ENCODE results near the gene MCF2L2.

The MCF2L2 gene

DNA sequence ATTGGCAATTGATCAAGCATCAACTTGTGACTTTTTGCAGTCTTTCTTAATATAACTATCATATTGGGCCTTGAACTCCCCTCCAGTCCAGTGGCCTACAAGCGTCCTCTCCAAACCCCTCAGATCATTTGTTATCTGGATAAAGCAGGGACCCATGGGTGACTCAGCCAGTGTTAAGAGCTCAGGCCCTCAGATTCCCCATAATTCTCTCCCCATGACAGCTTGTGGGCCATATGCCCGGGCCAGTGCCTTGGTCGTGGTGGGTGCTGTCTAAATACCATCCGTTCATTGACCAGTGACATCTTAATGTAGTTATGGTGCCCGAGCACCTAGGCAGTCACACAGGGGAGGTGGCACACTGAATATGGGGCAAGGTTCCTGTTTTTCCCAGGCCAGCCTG, 18.1 kb downstream of the MCF2L2 start:
- in situ Hi-C loops (cut with MboI; ENCODE audit: low sequenced_read_pairs) = no loop called here

- in situ Hi-C loops (cut with MboI; ENCODE audit: low sequenced_read_pairs) = no loop called here
Observed at GRCh38 chr3:183409219-183409618, 19.2 kb downstream of the MCF2L2 start.

GRCh38 chr3:183401678-183402077, 26.7 kb downstream of the MCF2L2 start:
- in situ Hi-C loops (cut with MboI; ENCODE audit: low sequenced_read_pairs) = no loop called here

GRCh38 chr3:183400352-183400751, 28.1 kb downstream of the MCF2L2 start:
- in situ Hi-C loops (cut with MboI; ENCODE audit: low sequenced_read_pairs) = no loop called here

GRCh38 chr3:183396662-183397391, 31.6 kb downstream of the MCF2L2 start:
- in situ Hi-C loops (cut with MboI; ENCODE audit: low sequenced_read_pairs) = loop anchor here (25.0 kb wide), 1 partner anchor 685 kb away; no protein-coding TSS in a partner anchor

- in situ Hi-C loops (cut with MboI; ENCODE audit: low sequenced_read_pairs) = loop anchor here (25.0 kb wide), 1 partner anchor 682 kb away; no protein-coding TSS in a partner anchor
Observed at GRCh38 chr3:183394150-183394549, 34.3 kb downstream of the MCF2L2 start.

DNA sequence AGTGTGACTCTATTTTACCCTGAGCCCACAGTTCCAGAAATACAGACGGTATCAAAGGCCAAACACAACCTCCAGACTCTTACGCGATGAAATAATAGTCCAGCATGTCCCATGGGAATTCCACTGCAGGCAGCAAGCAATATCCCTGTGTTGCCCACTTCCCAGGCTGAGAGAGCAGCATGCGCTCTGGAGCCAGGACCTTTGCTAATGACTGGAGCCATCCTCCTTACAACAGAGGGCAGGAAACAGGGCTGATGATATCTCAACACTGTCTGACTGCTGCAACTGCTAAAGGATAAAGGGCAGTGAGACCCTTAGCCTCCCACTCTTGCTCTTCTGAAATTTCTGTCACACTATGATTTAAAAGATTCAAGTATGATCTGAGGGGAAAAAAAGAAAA, 34.8 kb downstream of the MCF2L2 start:
- in situ Hi-C loops (cut with MboI; ENCODE audit: low sequenced_read_pairs) = loop anchor here (25.0 kb wide), 1 partner anchor 681 kb away; no protein-coding TSS in a partner anchor

GRCh38 chr3:183392186-183393034, 36.0 kb downstream of the MCF2L2 start:
- in situ Hi-C loops (cut with MboI; ENCODE audit: low sequenced_read_pairs) = loop anchor here (25.0 kb wide), 1 partner anchor 680 kb away; no protein-coding TSS in a partner anchor

DNA sequence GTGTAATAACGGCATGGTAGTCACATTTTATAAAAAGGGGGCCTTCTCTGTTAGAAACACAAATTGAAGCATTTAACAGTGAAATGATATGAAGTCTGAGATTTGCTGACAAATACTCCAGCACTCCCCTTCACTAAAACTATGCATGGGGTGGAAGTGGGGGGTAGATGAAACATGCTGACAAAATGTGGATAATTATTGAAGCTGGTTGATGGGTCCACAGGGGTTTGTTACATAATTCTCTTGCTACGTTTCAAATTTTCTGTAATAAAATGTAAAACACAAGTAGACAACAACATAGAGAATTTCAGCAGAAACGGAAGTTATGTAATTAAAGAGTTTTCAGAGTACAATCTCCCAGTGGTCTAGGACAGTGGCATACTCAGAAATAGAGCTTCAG, 37.0 kb downstream of the MCF2L2 start:
- in situ Hi-C loops (cut with MboI; ENCODE audit: low sequenced_read_pairs) = loop anchor here (25.0 kb wide), 1 partner anchor 679 kb away; no protein-coding TSS in a partner anchor

DNA sequence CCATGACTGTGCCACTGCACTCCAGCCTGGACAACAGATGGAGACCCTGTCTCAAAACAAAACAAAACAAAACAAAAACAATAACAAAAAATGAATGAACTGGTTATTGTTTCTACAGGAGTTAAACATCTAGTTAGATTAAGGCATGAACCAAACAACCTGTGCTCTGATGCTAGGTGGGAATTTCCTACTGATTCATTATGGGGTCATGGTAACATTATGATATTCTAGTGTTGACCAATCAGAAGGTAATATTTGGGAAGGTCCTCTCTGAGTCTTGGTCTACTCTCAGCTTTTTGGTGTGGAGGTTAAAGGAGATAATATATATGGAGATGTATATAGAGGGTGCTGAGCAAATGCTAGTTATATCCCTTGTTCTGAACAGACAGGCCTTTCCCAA, 37.6 kb downstream of the MCF2L2 start:
- in situ Hi-C loops (cut with MboI; ENCODE audit: low sequenced_read_pairs) = loop anchor here (25.0 kb wide), 1 partner anchor 679 kb away; no protein-coding TSS in a partner anchor

DNA sequence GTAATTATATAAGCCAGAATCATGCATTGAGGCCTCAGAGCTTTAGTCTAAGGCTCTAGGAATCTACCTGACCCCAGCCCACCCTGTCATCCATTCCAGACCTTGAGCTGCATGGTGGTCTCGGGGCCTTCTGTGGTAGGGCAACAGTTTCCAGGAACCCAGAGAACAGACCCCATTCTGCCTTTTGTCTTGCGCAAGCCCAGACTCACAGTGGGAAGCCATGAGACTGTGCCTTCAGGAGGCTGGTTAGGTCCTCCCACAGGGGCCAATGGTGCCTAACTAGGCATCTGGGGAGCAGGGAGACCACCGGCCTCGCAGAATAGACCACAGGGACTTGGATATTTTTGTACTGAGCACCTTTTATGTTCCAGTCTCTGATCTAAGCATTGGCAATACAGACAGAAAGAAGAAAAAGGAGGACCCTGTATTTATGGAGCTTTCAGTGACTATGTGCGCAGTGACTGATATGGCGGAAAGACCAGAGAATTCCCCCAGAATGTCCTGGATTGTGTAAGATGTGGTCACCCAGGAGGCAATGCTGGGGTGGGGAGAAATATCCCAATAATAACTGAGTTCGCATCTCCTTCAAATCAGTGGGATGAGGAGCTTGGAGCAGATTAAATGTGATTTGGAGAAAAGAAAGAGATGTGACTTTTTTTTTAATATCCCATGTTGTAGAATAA, 40.1 kb downstream of the MCF2L2 start:
- in situ Hi-C loops (cut with MboI; ENCODE audit: low sequenced_read_pairs) = loop anchor here (25.0 kb wide), 1 partner anchor 676 kb away; no protein-coding TSS in a partner anchor

- in situ Hi-C loops (cut with MboI; ENCODE audit: low sequenced_read_pairs) = loop anchor here (25.0 kb wide), 1 partner anchor 675 kb away; no protein-coding TSS in a partner anchor
Observed at GRCh38 chr3:183387797-183388196, 40.6 kb downstream of the MCF2L2 start.

GRCh38 chr3:183386651-183387050, 41.8 kb downstream of the MCF2L2 start:
- in situ Hi-C loops (cut with MboI; ENCODE audit: low sequenced_read_pairs) = loop anchor here (25.0 kb wide), 1 partner anchor 674 kb away; no protein-coding TSS in a partner anchor

DNA sequence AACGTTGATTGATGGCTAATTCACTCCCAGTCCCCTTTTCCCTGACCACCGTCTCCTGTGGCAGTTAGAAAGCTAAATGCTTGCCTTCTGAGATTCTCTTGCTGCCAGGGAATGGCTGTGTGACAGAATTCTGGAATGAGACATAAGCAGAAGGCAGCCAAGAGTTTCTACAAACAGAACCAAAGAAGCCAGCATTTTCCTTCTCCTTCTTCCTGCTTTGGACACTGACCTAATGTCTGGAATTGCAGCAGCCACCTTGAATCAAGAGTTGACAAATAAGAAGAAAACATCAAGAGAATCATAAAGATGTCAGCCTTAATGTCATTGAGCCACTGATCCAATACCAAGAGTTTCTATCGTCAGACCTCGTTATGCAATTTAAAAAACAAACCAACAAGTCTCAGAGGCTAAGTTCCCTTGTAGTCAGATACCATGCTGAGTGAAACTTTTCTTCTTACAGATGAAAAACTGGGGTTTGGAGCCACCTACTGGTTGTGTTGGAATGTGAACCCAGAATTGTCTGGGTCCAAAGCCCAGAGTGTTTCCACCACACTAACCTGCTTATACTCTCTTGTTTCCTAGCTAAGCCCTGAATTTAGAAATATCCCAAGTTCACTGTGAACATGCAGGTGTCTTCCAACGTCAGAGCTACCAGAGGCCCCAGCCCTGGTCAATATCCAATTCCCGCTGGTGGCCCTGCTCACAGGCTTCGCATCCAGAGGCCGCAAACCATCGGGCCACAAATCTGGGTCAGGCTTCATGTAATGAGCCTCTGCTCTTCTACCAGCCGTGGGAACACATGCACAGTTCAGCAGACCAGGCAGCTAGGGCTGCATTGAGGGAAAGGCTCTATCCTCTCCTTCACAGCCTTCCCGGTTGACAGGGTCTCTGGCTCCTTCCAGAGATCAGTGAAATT, 42.5 kb downstream of the MCF2L2 start:
- in situ Hi-C loops (cut with MboI; ENCODE audit: low sequenced_read_pairs) = loop anchor here (25.0 kb wide), 1 partner anchor 674 kb away; no protein-coding TSS in a partner anchor

- in situ Hi-C loops (cut with MboI; ENCODE audit: low sequenced_read_pairs) = loop anchor here (5.0 to 25.0 kb wide), 2 partner anchors 199 to 669 kb away; no protein-coding TSS in a partner anchor
Observed at GRCh38 chr3:183381673-183382072, 46.7 kb downstream of the MCF2L2 start.

- in situ Hi-C loops (cut with MboI; ENCODE audit: low sequenced_read_pairs) = loop anchor here (5.0 to 25.0 kb wide), 2 partner anchors 199 to 669 kb away; no protein-coding TSS in a partner anchor
Observed at GRCh38 chr3:183381179-183381578, 47.2 kb downstream of the MCF2L2 start.

GRCh38 chr3:183378951-183379350, 49.5 kb downstream of the MCF2L2 start:
- in situ Hi-C loops (cut with MboI; ENCODE audit: low sequenced_read_pairs) = loop anchor here (25.0 kb wide), 1 partner anchor 667 kb away; no protein-coding TSS in a partner anchor

- in situ Hi-C loops (cut with MboI; ENCODE audit: low sequenced_read_pairs) = loop anchor here (25.0 kb wide), 1 partner anchor 666 kb away; no protein-coding TSS in a partner anchor
Observed at GRCh38 chr3:183378545-183378944, 49.9 kb downstream of the MCF2L2 start.

- in situ Hi-C loops (cut with MboI; ENCODE audit: low sequenced_read_pairs) = loop anchor here (25.0 kb wide), 1 partner anchor 666 kb away; no protein-coding TSS in a partner anchor
Observed at GRCh38 chr3:183378008-183378407, 50.4 kb downstream of the MCF2L2 start.

Measured in HL-60/S4 treated with phorbol 12-myristate 13-acetate at 8.2 ng/mL for 4 days and 3 days (cell line).